CD4-positive, alpha-beta T cell treated with Interleukin-4 for 4 hours (primary cell): ENCODE results near the gene AP2A2.

Experiments
- DNase-seq: peaks from one replicate; pipeline ENCODE4 v3.0.0-alpha.2; 2020

The AP2A2 gene

DNA sequence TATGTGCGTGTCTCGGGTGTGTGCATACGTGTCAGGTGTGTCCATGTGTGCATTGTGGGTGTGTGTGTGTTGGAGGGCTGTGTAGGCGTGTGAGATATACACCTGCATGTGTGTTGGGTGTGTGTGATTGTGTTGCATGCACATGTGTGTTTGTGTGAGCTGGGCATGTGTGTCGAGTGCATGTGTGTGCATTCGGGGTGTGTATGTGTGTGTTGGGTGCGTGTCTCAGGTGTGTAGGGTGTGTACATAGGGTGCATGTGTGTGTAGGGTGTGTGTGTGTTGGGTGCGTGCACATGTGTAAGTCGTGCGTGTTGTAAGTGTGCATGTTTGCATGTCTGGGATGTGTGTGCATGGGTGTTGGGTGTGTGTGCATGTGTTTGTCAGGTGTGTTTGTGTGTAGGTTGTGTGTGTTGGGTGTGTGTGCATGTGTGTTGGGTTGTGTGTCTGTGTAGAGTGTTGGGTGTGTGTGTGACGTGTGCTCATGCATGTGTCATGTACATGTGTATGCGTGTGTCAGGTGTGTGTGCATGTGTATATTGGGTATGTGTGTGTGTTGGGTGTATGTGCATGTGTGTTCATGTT lies 106.7 kb downstream of the AP2A2 start:
- no peak for DNase-seq

DNA sequence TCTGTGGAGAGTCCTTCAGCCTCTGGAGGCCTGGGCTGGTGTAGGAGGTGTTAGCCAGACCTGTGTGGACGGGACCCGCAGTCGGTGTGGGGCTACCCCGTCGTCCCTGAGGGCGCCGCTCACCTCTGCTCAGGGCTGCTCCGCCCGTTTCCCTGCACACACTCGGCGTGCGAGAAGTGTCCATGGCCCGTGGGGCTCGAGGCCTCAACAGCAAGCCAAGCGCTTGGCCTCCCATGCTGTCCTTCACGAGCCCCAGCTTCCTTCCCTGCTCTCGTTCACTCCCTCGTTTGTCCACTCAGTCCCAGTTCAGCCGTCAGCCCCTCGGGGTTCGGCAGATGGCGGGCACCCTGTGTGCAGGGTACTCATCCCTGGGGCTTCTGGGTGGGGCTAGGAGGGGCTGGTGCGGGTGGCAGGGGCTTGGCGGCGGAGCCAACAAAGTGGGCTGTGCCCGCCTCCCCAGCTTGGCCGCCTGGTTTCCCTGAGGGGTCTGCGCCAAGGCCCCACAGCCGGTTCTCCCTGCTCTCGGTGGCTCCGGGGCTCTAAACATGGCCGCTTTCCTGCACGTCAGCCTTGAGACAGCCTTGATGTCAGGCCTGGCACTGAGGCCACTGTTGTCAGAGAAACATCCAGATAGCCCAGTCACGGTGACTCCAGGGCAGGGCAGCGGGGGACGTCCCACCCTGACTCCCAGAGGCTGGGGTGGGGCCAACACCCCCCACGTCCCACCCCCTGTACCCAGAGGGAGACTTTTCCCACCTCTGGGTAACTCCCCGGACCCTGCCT lies 107.5 kb downstream of the AP2A2 start:
- DNase-seq: no peak

DNA sequence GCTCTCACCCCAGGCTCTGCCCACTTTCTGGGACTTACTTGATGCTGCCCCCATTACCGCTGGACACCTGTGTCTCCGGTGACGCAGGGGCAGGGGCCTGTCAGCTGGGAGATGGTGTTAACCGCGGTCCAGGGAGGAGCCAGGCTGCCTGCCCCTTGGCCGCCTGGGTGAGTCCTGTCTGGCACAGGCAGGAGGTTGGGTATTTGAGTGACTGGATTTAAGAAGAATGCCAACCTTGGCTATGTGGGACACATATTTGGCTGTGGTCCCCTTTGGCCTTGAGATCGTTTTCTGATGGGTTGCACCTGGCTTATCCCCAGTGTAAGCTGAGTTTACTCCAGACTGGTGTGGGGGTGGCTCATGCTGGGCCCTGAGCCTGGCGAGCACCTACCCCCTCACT lies 108.3 kb downstream of the AP2A2 start:
- no peak for DNase-seq

DNA sequence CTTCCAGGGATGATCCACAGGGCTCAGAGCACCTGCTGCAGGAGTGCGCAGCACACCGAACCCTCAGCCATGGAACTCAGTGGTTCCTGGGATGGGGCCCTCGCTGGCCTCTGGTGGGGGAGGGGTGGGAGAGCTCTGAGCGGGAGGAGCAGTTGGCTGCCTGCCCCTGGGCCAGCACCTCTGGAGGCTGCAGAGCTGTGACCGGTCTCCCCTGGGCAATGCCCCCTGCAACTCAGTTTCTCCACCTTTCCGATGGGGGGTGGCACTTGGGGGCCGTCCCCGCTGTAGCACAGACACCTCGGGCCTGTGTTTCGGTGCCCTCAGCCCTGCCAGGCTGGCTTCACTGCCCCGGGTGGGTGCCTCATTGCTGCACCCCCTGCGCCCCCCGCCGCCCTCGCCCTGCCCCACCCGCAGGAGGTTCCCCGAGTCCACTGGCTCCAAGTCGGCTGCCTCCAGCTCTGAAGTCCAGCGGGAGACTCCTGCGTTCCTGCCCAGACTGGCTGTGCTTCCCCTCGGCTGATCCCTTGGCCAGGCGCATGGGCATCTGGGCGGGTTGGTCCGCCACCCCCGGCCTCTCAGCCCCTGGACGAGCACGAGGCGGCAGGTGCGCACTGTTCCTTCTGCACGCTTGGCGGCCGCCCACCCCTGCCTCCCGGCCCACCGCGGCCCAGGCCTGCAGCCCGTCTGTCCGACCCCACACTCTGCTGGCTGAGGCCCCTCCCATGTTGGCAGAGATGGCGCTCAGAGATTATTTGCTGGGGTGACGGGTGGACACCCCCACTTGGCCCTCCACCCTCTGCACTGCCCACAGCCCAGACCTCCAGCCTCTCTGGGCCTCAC lies 109.0 kb downstream of the AP2A2 start:
- no peak for DNase-seq

DNA sequence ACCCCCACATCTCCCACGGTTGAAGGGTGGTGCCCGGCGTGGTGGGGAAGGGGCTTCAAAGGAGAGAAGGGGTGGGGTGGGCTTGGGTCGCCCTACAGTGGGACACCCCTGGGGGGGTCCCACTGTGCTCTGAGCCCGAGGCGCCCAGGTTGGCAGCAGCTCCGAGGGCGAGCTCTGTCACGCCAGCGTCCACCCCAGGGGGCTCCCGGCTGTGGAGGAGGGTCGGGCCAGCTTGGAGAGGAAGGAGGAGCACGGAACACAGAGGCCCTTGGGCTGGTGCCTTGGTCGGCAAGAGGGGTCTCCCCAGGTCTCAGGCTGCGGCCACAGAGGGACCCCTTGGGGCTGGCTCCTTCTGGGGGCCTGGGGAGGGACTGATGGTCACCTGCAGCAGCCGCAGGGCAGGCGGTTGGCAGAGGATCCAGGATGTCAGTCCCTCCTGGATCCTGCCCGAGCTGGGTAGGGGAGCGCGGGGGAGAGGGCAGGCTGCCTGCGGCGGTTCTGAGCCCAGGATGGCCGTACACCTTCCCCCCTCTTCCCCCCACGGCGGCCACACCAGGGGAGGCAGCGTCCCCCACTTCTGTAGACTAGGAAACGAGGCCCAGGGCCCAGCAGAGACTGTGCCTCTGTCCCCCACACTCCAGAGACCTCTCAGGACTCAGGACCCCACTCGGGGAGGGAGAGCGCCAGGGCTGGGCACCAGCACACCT lies 110.1 kb downstream of the AP2A2 start:
- DNase-seq: no peak

DNA sequence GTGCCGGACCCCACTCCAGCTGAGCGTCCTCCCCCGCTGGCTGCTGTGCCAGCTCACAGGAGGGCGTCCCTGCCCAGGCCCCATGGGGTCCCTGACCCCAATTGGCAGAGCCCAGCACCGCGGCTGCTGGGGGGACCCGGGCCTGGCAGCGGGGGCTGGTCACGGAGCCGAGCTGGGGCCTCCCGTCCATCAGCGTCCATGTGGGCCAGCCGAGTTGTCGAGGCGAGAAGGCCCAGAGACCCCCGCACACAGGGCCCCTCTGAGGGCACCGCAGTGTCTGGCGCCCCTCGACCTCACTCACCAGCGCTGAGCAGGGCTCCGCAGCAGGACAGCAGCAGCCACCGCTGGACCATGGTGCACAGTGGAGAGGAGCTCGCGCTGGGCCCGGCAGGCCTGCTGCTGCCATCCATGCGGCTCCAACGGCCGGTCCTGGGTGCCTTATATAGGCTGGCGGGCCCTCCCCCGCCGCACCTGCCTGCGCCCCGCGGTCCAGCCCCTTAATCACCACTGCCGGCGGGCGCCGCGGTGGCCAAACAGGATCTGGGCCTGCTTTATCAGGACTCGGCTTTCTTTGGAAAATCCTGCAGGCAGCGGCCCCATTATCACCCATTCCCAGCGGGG lies 110.7 kb downstream of the AP2A2 start, which contains the start of gene MUC6:
MUC6 (minus strand) TSS at position 416 of the 621 bp plus-strand sequence; CDS start at position 353, 63 bp downstream.
- no peak for DNase-seq

DNA sequence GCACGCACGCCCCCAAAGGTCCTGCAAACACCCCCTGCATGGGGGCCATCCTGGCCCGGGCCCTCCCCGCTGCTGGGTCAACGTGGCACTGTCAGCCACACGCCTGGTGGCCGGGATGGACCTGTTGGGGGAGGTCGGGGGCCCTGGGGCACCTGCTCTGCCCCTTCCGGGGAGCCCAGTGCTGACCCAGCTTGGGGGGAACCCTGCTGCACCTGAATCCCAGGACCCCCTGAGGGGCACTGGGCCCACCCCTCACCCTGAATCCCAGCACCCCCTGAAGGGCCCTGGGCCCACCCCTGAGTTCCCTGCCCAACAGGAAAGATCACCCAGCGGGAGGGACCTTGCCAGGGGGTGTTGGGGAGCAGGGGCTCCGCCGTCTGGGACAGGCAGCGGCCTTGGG lies 111.3 kb downstream of the AP2A2 start:
- DNase-seq: no peak

DNA sequence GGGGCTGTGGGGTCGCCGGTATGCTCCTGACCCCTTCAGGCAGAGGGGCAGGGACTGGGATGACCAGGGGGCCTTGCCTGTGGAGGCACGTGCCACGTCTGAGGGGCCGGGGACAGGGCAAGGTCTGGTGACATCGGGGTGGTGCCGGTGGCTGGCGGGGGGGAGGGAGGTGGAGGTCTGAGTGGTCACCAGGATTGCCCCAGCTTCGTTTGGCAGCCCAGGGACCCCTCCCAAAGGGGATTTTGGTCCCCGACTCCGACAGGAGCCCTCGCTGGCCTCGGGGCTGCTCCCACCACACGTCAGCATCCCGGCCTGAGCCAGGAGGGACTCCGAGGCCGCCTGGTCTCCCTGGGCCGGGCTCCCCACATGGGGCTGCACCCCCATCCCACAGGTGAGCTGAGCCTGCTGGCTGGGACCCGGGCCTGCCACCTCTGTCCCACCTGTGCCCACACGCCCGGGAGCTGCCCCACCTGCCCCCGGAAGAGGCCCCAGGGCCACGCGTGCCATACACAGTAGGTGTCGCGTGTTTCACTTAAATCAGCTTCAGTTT lies 111.9 kb downstream of the AP2A2 start:
- DNase-seq: no peak

DNA sequence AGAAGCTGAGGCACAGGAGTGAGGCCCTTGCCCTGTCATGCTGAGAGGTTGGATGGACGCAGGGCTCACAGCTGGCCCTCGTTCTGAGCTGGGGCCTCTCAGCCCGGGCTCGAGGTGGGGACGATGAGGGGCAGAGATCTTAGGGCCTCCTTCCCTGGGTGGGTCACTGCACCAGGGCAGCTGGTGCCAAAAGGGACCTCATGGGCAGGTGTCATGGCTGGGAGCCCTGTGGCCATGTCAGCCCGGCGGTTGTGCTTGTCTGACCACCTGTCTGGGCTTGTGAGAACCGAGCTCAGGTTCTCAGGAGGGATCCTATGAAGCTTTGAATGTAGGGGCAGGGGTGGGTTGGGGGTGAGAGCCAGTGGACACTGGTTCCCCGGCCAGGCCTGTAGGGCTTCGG lies 112.7 kb downstream of the AP2A2 start:
- DNase-seq: no peak

DNA sequence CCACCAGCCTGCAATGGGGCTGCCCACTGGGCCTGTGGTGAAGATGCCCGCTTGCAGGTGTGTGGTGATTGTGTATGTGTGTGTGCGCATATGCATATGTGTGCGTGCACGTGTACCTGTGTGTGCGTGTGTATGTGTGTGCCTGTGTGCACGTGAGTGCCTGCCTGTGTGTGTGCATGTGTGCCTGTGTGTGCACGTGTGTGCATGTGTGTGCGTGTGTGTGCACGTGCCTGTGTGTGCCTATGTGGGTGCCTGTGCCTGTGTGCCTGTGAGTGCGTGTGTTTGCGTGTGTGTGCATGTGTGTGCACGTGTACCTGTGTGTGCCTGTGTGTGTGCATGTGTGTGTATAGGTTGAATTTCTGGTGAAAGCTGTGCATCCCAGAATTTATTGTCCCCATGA lies 113.3 kb downstream of the AP2A2 start:
- DNase-seq: no peak

DNA sequence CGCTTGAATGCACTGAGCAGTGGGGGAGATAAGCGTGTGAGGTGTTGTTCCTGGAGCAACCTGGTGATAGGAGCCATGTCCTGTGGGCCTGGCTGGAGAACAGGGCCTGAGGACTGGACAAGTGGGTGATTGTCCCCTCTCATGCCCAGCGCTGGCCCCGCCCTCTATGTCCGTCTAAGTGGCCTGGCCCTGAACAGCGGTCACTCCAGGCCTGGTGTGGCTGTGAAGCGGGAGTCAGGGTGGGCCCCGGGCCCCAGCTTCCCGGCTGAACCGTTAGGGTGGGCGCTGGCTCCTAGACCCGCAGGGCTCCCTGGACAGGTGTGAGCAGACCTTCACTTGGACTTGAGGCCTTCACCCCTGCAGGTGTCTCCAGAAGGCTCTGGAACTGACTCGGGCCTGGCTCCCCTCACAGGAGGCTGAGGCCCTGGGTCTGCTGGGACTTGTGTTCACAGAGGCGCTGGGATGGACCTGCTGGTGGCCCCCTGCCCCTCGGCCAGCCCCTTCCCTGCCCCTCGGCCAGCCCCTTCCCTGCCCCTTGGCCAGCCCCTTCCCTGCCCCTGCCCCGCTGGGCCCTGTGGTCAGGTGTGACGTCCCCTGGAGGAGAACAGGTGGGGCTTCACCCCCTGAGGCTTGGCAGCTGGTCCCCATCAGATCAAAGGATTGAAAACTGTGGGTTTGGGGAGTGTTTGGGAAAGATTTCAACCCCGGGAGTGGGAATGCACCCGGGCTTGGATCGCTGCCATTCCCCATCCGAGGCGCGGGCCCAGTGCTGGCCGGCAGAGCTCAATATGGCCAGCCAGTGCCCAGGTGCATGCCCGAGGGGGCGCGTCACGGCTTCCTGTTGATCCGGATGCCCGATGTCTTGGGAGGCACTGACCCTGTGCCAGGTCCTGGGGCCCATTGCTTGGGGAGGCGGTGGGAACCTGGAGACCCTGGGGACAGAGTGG lies 114.1 kb downstream of the AP2A2 start:
- DNase-seq: no peak

DNA sequence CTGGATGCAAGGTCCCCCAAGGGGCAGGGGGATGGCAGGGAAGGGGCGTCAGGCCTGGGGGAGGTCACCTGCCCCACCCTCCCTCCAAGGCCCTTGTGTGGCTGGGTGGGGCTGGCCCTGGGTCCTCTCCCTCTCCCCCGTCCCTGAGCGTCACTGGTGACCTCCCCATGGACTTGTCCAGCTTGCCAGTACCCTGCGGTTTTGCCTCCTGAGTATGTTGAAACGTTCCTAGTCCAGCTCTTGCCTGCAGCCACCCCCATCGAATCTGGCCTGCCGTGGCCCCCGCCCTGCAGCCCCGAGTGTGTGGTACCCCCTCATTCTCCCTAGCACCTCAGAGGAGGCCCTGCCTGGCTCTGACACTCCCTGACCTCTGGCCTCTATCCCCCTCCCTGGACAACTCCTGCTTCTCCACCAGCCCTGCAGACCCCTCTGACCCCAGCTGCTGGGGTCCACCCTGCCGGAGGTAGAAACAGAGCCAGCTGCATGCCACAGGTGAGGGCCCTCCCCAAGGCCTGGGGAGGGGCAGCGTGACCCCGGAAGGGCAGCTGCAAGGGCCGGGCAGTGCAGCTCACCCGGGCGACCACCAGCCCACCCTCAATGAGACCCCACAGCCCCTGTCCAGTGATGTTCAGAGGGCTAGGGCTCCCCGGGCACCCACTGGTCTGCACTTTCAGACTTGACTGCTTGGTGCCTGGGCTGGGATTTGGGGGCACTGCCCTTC lies 114.9 kb downstream of the AP2A2 start:
- no peak for DNase-seq

DNA sequence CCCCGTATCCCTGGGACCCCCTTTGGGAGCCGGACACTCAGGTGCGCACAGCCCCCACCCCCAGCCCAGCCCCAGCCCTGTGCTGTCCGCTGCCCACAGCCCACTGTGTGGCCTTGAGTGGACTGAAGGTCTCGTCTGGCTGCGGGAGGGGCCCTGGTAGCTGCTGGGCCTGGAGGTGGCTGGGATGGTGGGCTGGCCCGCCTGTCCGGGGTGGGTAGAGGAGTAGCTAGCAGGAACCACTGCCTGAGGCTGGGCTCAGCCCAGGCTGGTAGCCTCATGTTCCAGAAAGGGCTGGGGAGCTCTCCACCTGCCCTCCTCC lies 115.4 kb downstream of the AP2A2 start:
- no peak for DNase-seq

DNA sequence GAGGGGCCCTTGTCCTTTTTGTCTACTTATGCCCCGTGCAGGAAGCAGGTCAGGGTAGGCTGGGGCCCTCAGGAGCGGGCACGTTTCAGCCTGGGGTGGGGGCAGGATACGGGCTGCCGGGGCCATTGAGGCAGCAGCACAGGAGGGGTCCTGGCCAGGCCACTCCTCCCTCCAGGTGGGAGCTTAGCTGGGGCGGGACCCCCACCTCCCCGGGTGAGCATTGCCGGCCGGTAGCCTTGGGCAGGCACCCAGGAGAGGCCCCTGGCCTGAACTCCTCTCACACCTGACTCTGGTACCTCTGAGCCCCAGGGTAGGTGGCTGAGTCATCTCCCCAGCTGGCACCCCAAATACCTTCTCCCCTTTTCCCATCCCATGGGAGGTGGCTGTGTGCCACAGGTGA lies 115.8 kb downstream of the AP2A2 start:
- DNase-seq: no peak

DNA sequence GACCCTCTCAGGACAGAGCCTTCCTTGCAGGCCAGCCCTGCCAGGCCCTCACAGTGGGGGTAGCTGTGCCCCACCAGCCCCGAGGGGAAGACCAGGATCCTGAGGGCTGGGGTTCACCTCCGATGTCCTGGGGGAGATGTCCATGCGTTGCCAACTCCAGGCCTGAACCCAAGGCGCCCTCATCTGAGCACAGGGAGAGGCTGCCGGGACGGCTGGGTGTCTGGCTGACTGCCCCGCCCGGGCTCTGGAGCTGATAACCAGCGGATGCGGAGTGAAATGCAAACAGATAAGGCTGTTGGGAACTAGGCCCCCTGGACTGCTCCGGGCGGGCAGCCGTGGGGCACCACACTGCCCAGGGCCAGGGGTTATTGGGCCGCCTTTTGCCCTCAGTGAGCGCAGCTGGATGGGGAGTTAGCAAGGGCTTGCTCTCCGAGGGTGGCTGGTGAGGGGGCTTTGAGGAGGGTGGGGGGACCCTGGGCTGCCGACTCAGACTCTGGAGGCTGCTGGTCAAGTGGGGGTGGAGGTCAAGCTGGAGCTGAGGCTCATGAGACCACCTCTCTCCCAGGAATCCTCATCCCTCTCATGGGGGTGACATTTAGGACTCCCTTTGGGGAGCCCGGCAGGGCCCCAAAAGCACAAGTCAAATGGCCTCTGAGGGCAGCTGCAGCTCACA lies 116.4 kb downstream of the AP2A2 start:
- no peak for DNase-seq

DNA sequence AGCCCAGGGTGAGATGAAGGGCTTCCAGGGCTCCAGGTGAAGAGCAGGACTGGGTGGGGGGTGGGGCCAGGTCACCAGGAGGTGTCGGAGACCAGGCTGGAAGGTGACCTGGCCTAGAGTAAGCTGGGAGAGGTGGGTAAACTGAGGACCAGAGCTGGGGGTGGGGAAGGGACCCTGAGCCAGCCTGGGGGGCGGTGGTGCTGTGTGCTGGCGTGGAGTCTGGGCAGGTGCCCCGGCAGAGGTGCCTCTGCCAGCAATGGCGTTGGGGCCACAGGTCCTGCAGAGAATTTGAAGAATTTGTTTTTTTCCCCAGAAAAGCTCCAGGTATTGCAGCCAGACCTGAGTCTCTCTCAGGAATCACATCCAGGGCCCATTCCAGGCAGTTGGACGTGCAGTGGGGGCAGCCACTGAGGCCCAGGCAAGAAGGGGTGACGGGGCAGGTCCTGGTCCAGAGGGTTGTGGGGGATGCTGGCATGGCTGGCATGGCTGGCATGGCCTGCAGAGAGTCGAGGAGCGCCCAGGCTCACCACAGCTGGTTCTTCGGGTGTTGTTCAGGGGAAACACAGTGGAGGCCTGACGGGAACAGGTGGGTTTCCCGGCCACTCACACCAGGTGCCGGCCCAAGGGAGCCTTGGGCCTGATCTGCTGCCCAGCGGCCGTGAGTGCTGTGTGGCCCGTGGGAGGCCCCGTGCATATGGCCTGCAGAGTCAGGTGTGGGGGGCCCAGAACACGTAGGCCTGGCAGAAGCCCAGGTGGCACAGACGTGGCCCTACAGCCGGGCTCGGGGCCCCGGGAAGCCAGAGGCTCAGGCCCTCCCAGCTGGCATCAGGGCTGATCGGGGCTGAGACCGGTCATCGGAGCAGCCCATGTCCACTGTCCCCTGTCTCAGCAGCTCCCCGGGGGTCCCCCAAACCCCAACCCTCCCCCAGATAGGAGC lies 117.2 kb downstream of the AP2A2 start:
- no peak for DNase-seq

DNA sequence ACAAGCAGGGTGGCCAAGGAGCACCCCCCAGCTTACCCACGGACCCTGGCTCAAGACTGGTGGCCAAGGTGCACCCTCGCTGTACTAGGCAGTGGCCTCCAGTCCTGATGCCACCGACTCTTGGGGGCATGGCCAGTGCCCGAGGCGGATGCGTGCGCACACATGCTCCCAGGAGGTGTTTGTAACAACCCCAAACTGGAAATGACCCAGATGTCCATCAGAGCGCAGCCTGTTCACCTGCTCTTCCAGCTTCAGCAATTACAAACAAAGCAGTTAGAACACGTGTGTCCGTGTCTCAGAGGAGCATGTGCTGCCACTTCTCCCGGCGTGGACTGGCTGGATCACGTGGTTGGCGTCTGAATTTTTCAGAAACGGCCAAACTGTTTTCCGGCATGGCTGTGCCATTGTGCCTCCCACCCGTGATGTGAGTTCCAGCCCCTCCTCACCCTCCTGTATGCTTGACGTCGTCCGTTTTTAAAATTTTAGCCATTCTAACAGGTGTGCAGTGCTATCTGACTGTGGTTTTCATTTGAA lies 118.0 kb downstream of the AP2A2 start:
- no peak for DNase-seq

DNA sequence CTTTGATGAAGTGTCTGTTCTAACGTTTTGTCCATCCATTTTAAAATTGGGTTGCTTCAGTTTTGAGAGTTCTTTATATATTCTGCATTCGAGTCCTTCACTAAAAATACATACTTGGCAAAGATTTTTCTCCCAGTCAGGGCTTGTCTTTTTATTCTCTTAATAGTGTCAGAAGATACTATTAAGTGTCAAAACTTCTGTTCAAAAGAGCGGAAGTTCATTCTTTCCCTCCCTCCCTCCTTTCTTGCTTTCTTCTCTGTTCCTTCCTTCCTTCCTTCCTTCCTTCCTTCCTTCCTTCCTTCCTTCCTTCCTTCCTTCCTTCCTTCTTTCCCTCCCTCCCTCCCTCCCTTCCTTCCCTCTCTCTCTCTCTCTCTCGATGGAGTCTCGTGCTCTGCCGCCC lies 118.5 kb downstream of the AP2A2 start:
- DNase-seq: no peak
